GM04504 (cell line): ENCODE results near the gene TLN1.

ENCODE experiments used
- DNase-seq: peaks from one replicate; pipeline ENCODE4 v3.0.0-alpha.2; 2012; ENCODE audit warnings: low read depth

Gene TLN1

DNA sequence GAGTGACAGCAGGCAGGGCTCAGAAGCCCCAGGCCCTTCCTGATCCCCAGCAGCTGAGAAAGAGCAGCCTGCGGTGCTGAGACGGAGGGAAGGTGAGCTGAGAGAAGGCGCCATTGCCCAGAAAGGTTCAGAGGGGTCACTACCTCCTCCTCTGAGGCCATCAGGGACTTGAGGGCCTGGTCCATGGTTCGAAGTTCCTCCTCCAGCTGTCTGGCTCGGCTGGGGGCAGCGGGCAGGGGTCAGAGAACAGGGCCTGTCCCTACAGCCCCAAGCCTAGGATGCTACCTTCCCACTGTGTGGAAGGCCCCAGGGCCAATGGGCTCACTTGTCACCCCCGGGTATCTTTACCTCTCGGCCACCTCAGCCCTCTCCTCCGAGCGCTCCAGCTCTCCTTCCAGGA, 47.1 kb downstream of the TLN1 start:
- DNase-seq: no peak

GRCh38 chr9:35683323-35683722, 48.7 kb downstream of the TLN1 start:
- no peak for DNase-seq

DNA sequence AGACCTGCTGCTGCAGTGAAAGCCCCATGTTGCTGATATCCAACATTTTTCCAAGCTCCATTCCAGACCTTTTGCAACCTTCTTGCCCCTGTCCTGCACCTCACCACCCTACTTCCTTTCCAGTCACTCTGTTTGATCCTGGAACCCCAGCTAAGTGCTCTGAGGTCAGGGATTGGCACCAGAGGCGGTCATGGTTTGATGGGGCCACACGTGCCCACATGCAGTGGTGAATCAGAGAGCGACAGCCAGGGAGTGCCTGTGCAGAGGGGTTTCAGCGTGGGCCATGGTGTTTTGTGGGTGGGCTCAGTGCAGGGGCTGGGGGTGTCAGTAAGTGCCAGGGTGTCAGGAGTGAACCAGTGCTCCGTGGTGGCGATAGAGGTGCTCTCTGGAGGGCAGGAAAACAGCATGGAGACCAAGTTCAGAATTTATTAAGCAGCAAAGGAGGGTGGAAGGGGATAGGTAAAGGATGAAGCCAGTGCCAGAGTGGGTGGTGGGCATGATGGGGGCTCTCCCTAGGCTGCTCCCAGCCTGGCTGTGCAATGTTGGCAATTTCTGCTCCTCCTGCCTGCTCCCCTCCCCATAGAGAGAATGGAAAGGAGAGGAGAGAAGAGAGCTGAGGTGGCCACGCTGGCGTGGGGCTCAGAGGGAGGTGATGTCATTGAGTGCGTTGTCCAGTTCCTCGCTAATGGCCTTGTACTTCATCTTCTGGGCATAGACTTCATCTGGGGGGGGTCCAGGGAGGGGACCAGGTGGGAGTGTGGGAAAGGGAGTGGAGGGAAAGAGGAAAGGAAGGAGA, 49.3 kb downstream of the TLN1 start:
- no peak for DNase-seq

DNA sequence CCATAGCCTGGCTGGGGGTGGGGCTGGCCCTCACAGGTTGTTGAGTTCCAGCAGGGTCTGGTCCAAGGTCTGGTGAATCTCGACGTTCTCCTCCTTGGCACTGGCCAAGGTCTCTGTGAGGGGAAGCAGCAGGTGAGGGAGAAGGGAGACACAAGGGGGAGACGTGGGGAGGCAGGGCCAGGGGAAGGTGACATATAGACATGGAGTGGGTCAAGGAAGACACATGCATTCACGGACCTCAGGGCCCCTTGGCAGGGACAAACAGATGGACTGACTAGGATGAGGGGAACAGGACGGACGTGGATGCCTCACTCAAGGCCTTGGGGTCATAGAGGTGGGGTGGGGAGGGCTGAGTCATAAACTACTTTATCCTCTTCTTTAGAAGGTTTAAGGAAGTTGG, 49.9 kb downstream of the TLN1 start:
- no peak for DNase-seq

GRCh38 chr9:35681341-35682002, 50.5 kb downstream of the TLN1 start:
- DNase-seq: no peak

DNA sequence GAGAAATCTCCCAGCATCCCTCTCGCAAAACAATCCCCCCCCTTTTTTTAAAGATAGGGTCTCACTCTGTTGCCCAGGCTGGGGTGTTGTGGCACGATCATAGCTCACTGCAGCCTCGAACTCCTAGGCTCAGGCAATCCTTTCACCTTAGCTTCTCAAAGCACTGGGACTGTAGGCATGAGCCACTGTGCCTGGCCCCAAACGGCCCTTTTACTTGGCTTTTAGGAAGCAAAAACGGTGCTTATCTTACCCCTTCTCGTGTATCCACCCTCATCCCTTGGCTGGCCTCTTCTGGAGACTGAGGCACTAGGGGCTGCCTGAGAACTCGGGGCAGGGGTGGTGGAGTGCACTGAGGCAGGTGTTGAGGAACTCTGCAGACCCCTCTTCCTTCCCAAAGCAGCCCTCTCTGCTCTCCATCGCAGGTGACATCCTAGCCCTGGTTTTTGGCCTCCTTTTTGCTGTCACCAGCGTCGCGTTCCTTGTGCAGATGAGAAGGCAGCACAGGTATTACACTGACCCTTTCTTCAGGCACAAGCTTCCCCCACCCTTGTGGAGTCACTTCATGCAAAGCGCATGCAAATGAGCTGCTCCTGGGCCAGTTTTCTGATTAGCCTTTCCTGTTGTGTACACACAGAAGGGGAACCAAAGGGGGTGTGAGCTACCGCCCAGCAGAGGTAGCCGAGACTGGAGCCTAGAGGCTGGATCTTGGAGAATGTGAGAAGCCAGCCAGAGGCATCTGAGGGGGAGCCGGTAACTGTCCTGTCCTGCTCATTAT, 51.5 kb downstream of the TLN1 start:
- DNase-seq: no peak

- DNase-seq: no peak
These were observed 52.1 kb downstream of the TLN1 start for GRCh38 chr9:35679766-35680330.

DNA sequence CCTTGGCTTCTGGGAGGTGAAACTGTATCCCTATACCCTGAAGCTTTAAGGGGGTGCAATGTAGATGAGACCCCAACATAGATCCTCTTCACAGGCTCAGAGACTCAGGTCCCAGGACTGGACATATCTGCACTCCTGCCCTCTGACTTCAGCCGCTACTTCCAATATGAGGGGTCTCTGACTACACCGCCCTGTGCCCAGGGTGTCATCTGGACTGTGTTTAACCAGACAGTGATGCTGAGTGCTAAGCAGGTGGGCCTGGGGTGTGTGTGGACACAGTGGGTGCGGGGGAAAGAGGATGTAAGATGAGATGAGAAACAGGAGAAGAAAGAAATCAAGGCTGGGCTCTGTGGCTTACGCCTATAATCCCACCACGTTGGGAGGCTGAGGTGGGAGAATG, 52.9 kb downstream of the TLN1 start:
- no peak for DNase-seq

DNA sequence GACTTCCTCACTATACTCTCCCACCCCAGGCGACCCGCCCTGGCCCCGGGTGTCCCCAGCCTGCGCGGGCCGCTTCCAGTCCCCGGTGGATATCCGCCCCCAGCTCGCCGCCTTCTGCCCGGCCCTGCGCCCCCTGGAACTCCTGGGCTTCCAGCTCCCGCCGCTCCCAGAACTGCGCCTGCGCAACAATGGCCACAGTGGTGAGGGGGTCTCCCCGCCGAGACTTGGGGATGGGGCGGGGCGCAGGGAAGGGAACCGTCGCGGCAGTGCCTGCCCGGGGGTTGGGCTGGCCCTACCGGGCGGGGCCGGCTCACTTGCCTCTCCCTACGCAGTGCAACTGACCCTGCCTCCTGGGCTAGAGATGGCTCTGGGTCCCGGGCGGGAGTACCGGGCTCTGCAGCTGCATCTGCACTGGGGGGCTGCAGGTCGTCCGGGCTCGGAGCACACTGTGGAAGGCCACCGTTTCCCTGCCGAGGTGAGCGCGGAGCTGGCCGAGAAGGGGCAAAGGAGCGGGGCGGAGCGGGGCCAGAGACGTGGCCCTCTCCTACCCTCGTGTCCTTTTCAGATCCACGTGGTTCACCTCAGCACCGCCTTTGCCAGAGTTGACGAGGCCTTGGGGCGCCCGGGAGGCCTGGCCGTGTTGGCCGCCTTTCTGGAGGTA, 56.1 kb downstream of the TLN1 start:
- DNase-seq: no peak

DNA sequence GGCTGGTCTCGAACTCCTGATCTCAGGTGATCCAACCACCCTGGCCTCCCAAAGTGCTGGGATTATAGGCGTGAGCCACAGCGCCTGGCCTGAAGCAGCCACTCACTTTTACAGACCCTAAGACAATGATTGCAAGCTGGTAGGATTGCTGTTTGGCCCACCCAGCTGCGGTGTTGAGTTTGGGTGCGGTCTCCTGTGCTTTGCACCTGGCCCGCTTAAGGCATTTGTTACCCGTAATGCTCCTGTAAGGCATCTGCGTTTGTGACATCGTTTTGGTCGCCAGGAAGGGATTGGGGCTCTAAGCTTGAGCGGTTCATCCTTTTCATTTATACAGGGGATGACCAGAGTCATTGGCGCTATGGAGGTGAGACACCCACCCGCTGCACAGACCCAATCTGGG, 56.8 kb downstream of the TLN1 start:
- DNase-seq: no peak

DNA sequence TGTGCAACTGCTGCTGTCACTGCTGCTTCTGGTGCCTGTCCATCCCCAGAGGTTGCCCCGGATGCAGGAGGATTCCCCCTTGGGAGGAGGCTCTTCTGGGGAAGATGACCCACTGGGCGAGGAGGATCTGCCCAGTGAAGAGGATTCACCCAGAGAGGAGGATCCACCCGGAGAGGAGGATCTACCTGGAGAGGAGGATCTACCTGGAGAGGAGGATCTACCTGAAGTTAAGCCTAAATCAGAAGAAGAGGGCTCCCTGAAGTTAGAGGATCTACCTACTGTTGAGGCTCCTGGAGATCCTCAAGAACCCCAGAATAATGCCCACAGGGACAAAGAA, 58.0 kb downstream of the TLN1 start:
- no peak for DNase-seq

DNA sequence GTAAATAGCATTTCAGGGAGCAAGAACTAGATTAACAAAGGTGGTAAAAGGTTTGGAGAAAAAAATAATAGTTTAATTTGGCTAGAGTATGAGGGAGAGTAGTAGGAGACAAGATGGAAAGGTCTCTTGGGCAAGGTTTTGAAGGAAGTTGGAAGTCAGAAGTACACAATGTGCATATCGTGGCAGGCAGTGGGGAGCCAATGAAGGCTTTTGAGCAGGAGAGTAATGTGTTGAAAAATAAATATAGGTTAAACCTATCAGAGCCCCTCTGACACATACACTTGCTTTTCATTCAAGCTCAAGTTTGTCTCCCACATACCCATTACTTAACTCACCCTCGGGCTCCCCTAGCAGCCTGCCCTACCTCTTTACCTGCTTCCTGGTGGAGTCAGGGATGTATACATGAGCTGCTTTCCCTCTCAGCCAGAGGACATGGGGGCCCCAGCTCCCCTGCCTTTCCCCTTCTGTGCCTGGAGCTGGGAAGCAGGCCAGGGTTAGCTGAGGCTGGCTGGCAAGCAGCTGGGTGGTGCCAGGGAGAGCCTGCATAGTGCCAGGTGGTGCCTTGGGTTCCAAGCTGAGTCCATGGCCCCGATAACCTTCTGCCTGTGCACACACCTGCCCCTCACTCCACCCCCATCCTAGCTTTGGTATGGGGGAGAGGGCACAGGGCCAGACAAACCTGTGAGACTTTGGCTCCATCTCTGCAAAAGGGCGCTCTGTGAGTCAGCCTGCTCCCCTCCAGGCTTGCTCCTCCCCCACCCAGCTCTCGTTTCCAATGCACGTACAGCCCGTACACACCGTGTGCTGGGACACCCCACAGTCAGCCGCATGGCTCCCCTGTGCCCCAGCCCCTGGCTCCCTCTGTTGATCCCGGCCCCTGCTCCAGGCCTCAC, 58.6 kb downstream of the TLN1 start, which contains the start of gene CA9:
TSS of gene CA9 (plus strand) at position 797 of the 893 bp plus-strand sequence. CDS start at position 829, 32 bp downstream.
- DNase-seq: no peak

DNA sequence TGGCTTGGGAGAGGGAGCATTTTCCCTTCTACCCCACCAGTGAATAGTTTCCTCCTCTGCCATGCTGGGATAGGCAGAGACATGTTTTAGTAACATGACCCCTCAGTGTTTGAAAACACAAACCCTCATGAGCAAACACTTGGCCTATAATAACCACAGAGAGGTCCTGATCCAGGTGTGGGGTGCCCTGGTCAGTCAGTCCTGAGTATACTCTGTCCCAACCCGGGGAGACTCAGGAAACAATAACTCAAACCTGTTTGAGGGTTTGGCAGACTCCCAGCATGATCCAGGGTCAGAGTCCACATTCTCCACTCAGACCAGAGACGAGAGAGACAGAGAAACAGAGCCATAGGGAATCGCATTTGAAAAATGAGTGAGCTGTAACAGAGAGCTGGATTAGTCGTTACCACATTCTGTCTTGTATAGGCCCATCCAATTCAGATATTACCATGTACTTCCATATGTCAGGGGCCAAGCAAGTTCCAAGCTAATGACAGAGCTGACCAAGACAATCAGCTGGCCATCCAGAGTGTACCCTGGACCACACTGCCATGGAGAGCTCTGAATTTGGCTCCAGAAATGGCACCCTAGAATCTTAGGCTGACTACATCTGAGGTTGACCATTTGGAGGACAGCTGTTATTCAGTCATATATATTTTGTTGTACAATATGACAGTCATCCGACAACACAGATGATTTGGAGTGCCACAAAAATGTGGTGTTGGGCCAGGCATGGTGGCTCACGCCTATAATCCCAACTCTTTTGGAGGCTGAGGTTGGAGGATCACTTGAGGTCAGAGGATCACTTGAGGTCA, 62.5 kb downstream of the TLN1 start:
- DNase-seq: no peak

DNA sequence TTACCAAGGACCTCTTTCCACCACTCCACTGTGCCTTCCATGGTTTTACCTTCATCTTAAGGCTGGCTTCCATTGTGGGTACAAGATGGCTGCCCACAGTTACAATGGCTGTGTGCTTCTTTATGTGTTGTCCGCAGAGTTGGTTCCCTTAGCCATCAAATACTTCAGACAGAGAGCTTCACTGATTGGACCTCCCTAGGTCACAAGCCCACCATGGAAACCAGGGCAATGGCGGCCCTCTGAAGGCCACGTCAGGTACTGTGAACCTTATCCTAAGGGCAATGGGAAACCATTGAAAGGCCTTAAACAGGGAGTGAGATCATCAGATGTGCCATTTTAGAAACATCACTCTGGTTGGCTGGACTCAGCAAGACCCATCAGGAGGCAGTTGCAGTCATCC, 64.1 kb downstream of the TLN1 start:
- no peak for DNase-seq

- DNase-seq: no peak
These were observed 65.4 kb downstream of the TLN1 start for GRCh38 chr9:35666549-35666948.

DNA sequence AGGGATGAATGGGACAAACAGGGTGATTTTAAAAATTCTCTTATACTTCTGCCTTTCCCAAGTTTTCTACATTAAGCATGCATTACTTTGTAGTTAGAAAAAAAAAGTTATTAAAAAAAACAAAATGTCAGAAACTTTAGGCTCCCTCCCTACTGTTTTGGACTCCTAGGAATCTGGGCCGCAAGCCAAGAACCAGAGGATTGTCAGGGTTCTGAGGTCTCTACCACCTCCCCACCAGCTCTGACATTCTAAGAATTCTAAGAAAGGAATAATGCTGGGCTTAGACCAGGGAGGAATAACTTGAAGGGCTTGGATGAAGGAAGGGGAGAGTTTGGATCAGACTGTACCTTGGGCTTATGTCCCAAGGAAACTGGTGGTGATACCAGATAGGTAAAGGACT, 66.0 kb downstream of the TLN1 start:
- no peak for DNase-seq

GRCh38 chr9:35665471-35665818, 66.5 kb downstream of the TLN1 start:
- no peak for DNase-seq

GRCh38 chr9:35664531-35665470, 67.2 kb downstream of the TLN1 start, which contains the start of gene ARHGEF39:
ARHGEF39 (minus strand) TSS chr9:35665195; CDS start chr9:35665169, 26 bp downstream.
- DNase-seq: no peak

DNA sequence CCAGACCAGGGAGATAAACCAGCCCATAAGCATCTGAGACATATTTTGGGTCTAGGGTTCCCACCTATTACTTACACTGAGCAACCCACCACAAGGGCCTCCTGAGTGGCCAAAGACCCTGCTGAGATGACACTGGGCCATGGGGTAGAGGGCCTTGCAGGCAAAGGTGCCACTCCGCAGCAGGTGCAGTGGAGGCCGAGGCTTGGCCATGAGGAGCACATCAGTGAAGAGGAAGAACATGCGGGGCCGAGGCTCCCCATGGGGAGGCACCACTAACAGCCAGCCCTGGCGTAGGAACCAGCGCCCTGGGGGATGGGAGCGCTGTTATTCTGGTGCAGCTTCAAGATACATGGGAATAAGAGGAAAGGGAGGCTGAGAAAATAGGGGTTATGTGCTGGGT, 69.6 kb downstream of the TLN1 start:
- DNase-seq: no peak
